Activated CD4-positive, alpha-beta T cell treated with anti-CD3 and anti-CD28 coated beads for 24 hours (primary cell): Measurements from ENCODE around the gene PAX6.

Source experiments
- DNase-seq, 2 donors: peaks; one replicate each; pipeline ENCODE4 v3.0.0-alpha.2; 2020; ENCODE audit warnings: low read depth in 2 of 2

Gene PAX6

DNA sequence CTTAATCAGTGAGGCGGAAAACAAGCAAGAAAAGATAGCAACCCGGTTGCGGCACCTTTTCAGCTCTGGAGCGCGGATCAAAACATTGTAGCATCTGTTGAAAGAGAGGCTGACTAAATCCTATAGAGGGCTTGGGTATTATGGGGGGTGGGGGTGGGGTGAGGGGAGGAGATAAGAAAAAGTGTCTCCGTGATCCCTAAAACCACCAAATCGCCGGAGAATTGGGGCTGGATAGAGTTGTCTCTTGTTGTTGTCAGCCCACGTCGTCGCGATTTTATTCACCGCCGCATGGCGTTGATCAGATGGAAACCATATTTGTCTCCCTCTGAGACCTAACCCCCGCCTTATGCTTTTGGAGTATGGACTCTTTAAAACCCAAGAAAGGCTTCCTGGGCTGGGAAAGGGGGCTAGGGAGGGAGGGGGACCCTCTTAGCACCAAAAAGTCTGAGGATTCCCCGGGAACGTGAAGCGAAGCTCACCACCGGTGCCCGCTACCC, 13.0 kb downstream of the PAX6 start:
- DNase-seq = no peak

DNA sequence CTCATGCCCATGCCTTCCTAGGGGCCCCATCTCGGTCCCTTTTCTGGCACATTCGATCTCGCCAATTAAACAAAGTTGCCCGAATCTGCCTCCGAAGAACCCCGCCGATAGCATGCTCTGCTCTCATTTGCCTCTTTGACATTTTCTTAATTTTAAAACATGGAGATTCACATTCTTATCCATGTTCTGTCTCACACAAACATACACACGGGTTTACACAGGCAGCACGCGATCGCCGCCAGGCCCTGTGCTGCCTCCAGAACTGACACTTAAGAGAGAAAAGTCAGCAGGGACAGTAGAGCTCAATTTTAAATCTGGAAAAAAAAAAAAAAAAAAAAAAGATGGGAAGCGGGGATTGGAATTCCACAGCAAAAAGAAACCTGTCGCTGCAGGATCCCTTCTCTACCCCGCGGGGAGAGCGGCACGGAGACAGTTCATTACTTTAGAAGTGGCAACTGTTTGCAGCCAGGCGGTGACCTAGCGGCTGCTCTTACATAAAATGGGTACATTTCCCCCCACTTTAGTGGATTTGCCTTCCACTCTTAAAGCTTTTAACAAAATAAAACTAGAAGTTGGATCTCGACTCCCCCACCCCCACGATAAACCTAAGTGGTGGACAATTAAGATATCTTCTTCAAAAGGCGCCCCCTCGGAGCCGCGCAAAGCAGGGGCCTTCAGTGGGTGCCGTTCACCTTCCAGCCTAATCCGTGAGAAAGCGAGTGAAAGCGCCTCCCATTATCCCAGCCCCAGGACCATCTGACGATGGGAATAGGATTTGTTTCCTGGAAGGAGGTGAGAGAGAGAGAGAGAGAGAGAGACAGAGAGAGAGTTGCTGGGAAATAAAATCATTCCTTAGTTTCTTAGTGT, 13.7 kb downstream of the PAX6 start:
- no peak for DNase-seq

DNA sequence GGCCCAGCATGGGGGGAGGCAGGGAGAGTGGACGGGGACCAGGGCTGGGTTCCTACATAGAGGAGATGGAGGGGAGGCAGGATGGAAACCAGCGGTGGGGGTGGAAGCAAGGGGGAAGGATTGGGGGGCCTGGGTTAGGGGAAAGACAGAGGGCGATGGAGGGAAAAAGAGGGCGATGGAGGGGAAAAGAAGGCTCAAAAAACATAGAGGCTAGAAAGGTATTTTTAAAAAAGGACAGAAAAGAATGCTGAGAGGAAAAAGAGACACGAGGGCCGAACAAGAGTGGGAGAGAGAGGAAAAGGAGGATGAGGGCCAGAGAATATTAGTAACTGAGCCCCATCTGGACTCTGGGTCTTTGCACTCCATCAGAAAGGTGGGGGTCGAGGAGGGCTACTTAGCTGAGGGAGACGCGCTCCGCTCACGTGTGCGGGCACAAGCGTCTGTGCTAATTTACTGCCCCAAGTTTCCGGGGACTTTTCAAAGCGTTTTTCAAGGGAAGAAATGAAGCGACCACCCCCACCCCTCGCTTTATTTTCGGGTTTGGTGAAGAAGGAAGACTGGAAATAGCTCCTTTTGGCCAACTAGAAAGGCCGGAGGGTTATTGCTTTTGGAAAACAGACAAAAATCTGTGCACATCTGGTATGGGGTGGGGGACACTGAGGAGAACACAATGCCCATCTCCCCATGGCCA, 14.5 kb downstream of the PAX6 start:
- no peak for DNase-seq

DNA sequence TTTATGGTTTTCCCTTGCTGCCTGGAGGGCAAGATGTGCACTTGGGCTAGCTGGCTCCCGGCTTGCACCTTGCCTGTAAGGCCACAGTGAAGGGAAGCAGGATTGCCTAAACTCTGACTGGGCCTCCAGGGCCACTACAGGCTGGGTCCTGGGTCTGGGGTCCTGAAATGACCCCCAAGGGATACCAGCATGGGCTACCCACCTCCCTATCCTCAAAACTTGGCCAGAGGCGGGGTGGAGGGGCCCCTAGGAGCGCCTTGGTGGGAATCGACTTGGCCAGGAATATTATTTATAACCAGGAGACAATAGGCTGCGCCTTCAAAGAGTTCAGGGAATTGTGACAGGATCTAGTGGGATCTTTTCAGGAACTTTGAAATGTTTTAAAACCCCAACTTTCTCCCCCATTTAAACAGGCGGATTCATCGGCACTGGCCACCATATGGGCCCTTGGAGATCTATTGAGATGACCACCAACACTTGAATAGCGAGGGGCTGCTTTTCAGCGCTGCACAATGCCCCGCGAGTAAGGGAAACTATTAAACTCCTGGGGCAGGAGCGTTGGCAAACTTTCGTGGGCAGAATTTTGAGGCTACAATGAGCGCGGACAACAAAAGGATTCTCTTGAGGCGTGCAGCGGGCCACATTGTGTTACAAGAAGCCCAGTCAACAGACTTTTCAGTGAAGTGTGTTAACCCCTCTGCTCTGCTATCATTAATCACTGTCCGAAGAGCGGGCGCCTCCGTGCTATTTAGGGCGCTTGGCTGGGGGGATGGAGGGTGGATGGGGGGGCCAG, 15.2 kb downstream of the PAX6 start:
- DNase-seq = no peak

DNA sequence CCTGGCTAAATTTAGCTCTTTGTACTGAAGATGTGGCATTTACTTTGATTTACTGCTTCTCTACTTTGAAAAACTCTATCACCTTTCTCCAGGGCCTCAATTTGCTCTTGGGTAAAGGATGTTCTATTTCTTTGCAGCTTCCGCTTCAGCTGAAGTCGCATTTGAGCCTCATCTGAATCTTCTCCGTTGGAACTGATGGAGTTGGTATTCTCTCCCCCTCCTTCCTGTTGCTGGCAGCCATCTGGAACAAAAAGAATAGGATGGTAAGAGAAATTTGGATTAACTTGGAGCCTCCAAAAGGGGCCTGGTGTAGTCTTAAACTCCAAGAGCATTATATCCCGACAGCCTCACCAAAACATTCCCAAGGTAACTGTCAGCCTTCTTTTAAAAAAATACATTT, 16.6 kb downstream of the PAX6 start:
- DNase-seq = no peak

DNA sequence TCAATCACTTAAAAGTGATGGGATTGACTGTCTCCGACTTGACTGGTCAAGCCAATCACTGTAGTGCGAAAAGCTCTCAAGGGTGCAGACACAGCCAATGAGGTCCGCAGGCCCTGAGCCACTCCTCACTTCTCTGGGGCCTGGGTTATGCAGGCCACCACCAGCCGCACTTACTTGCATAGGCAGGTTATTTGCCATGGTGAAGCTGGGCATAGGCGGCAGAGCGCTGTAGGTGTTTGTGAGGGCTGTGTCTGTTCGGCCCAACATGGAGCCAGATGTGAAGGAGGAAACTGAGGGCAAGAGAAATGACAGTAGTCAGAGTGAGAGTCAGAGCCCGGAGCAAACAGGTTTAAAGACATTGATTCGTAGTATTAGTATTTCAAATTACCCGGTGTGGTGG, 17.9 kb downstream of the PAX6 start:
- no peak for DNase-seq

DNA sequence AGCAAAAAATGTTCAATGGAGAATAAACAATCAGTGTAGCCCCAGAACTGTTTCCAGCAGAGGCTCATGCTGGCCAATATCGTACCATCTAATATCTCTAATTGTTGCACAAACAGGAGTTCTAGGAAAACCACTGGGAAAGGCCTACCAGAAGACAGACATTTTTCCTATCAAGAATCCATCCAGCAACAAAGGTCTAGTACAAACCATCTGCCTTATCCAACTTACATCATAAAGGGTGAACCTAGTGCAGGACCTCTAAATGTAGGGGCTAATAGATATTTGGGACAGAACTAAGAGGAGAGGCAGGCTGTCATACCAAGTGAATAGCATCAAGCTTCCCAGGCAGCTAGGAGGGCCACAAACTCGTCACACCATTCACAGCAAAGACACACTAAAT, 18.7 kb downstream of the PAX6 start:
- no peak for DNase-seq

DNA sequence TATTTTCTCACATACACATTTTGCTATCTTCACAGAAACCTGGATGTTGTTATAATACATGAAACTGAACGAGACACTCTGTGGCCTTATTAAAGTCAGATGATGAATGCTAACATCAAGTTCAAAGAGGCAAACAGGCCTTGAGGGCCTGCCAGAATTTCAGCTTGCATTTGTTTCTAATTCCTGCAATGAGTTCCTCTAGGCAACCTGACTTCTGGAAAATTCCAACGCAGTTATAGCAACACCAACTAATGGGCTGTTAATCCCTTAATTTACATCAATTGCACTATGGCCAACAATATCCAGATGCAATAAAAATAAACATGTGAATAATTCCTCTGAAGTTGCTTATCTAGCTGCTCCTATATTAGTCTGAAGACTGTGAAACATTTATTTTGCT, 19.1 kb downstream of the PAX6 start:
- DNase-seq = no peak

DNA sequence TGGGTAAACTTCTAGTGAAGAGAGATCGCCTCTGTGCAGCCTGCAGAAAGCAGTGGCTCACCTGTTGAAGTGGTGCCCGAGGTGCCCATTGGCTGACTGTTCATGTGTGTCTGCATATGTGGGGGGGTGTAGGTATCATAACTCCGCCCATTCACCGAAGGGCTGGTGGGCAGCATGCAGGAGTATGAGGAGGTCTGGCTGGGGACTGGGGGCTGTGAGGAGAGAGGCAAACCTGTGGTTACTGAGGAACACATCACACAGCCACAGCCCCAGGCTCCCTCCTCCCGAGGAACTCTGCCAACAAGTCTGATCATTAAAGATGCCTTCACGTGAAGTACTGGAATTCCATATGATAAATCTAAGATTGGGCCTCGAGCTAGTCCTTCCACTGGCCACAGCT, 20.5 kb downstream of the PAX6 start:
- no peak for DNase-seq

DNA sequence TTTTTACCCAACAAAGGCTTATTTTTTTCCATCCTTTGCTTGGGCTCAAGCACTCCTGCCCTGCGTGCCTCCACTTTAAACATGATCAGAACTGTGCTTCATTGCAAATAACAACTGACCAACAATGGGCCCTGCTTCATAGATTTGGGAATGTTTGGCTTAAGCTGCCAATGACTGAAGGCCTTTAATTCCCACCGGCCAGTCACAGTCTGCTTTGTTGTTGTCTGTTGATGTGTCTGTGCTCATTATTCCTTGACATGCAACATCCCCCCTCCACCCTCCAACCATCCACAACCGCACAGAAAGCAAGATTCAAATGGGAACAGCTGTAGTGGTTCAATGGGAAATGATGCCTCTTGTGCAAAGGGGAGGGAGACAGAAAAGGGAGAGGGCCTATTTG, 23.0 kb downstream of the PAX6 start:
- DNase-seq = no peak

DNA sequence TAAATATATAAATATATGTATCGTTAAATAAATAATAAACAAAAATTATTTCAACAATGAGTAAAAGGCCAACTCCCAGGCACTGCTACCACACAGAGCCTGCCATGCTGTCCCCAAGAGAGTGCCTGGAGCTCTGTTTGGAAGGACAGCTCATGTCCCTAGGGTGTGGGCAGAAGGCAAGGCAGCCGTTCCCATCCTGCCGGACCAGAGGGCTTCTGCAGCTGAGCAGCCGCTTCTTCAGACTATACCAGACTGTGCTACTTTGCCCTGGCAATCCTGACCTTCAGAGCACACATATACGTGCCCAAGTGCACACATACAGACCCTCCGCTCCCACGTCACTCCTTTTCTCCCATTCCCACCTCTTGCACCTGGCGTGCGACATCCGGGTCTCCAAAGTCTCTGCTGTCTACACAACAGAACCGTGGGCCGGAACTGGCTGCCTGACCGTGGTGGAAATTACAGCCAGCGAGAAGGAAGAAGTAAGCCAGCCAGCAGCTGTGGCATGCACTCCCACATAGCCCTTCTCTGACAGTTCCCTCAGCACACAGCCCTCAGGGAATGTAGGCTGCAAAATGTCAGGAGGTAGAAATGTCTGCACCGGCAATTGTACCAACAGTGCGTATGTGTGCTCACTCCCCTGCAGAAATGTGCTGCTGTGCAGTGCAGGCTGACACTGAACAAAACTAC, 24.0 kb downstream of the PAX6 start:
- DNase-seq = no peak

DNA sequence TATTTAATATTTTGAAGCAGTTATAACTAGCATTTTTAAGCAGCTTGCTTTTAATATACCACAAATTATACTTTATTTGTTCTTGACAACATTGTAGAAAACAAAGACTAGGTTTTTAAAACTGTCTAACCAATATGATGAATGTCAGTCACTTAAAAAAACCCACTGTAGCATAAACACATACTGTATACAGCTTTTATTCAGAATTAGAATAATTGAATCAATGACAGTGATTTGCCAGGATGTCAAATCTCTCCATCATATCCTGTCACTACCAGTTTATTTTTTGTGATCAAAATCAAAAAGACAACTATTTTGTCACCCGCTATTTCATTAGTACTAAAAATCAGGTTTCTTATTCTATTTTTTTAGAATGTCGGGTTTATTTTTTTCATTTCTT, 26.5 kb downstream of the PAX6 start:
- no peak for DNase-seq

DNA sequence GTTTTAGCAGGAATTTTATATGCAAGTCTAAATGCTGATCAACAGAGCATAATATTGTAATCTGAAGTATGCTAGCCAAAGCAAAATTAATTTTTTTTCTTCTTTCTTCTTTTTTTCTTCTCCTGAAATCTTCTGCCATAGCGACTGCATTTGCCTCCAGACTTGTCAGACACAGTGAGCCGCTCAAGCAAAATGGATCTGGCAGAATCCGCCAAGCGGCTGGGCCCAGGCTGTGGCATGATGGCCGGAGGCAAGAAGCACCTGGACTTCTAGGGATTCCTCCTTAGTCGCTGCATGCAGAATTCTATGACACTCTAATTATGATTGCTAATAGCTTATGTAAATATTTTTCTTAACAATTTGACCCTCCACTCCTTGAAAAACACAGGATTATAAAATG, 27.9 kb downstream of the PAX6 start:
- no peak for DNase-seq

DNA sequence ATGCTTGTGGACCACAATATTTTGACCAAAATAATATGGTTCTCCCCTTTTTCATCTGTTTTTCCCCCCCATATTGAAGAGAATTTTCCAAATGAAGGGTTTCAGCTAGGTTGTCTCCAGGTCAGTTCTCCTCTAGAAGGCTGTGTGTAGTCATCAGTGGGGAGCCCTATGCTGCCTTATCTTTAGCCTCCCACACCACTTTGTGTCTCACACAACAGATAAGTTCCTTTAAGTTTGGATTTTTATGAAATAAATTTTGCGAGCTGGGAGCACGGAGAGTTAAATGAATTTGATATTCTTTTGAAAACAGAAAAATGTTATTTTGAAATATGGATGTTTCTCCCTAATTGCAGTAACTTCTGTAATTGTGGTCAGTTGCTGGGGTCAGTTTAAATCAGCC, 28.9 kb downstream of the PAX6 start:
- DNase-seq = no peak

DNA sequence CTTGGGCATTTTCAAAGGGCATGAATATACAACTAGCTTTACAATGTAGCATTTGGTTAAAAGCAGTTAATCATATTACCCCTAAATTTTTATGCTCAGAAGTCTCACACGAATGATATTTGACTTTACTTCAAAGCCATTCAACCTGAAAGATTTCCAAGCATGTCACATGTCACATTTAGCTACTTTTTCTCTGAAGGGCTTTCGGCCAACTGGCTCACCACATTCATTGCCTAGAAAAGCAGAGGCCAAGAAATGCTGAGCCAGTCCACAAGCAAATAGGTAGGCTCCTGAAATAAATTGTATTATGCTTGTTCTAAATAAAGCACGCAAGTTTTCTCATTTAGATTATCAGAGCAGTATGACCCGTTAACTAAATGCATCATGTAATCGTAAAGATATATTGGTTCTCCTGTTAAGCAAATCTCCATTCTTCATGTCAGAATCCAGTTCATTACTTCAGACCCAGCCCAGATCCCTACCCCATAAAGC, 30.6 kb downstream of the PAX6 start:
- DNase-seq = no peak

DNA sequence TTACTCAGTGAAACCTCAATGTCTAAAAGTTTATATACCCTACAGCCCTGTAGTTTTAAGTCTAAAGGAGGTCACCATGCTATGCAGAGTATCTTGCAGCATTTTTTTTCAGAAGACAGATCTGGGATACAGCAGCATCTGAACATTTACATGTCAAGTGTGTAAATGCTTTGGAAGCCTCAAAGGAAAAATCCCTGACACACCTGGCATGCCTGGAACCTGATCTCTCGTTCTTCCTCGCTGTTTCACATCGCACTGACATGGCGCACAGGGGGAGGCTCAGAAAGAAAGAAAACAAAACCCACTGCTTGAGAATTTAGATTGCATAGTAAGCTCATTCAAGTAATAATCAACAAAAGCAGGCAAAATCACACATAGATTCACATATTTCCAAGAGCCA, 31.0 kb downstream of the PAX6 start:
- no peak for DNase-seq

DNA sequence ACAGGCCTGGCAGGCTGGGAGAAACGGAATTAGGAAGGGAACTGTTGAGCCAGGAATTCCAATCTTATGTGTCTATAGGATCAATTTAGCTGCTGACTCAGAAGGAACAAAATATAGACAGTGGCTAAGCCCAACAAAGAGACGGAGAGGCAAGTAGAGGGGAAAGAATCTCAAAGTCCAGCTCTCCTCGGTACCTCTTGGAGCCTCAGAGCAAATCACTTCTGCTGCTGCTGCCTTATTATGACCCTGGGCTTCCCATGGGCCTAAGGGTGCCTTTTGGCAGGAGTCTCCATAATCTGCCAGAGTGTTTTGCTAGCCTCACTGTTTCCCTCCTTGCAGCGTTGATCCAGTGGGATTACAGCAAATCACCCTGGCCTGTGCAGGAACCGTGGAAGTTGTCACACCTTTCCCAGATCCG, 31.7 kb downstream of the PAX6 start:
- no peak for DNase-seq

DNA sequence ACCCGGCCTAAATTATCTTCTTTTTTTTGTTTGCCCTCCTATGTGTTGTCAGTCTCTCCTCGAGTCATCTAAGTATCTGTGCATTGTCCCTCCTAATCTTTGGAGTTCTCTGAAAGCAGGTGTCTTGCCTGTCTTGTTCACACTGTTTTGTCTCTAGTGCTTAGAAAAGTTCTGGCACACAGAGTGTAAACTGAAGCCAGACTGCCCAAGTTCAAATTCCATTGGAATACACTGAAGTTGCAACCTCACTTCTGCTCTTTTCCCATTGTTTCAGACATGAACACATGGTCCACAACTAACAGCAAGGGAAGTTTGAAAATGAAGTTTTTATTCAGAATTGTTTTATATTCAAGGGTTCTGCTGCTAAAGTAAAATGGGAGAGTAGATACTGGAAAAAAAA, 38.7 kb downstream of the PAX6 start:
- no peak for DNase-seq

DNA sequence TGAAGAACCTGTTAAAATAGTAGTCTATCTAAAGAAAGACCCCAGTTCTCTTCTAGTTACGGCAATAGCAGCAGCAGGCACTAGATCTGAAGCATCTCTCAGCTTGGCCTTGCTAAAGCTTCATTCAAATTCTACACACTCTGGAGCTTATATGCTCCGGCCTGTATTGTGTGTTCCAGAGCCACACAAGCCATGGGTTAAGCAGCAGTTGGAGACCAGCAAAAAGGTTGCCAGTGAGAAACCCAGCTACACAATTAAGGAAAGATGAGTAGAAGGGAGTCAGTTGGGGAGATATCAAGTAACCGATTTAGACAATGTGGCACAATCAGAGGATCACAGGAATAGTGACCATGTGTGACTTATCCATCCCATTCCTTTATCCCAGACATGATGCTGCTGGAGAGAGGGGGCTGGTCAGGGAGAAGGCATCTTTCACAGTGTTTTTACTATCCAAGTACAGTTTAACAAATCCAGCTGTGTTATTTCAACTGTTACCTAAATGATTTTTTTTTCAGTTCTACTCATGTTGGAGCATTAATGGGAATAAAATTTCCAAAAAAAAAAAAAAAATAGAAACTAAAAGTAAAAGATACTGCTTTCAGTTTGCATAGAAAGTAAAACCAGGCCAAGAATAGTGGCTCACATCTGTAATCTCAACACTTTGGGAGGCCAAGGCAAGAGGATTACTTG, 41.0 kb downstream of the PAX6 start:
- no peak for DNase-seq

DNA sequence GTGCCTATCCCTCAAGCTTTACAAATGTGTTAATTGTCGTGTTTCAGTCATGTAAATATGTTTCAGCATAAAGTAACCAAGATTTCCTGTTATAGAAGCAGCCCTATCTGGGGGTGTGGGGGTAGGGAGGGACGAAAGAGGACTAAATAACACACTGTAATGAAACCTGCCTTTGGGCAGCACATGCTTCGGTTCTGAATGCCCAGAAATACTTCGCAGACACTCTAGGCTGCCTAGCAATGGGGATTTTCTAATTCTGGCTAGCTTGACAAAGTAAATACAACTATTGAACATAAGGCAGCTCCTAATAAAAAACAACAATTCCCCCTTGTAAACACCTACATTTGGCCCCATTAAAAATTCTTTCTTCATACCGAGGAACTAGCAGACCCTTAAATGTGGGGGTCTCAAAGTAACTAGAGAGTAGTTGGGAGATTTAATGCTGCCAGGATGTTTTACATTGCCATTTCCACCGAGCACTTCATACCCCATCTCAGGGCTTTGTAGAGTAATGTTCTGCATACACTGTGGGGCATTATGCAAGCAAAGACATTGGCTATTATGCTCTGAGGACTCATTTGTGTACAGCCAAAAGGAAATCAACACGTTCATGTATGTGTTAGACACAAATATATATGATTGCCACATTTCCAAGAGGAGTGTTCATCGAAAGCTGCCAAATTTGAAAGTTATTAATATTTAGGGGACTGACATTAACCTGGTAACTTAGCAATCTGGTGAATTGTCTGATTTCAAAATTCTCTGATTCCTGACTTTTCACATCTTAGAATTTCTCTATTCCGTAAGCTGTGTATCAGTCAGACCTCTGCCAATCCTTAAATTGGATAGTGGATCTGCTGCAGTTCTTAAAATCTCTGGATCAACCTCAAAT, 42.1 kb downstream of the PAX6 start:
- no peak for DNase-seq
